HEK293 (cell line): ENCODE measurements around the gene UCHL1.

ENCODE experiments used
- IKZF3 ChIP-seq: fragments of 450-650 bp; IDR thresholded peaks from 2 replicates; pipeline ENCODE4 v1.5.0; 2018; ENCODE audit warnings: missing biosample characterization, mild to moderate bottlenecking, missing genetic modification characterization, moderate library complexity
- OVOL3 ChIP-seq: fragments of 450-650 bp; formaldehyde crosslinking; IDR thresholded peaks from 2 replicates; pipeline ENCODE4 v1.5.1; 2016; ENCODE audit warnings: missing biosample characterization, missing genetic modification characterization
- PRDM1 ChIP-seq: fragments of 450-650 bp; formaldehyde crosslinking; IDR thresholded peaks from 2 replicates; pipeline ENCODE4; 2016; ENCODE audit warnings: missing biosample characterization, missing genetic modification characterization
- PRDM4 ChIP-seq: fragments of 450-650 bp; formaldehyde crosslinking; IDR thresholded peaks from 2 replicates; pipeline ENCODE4 v1.5.1; 2017; ENCODE audit warnings: missing biosample characterization, missing genetic modification characterization
- RBAK ChIP-seq: fragments of 450-650 bp; formaldehyde crosslinking; IDR thresholded peaks from 2 replicates; pipeline ENCODE4 v1.5.1; 2016; ENCODE audit warnings: missing biosample characterization, missing genetic modification characterization
- REPIN1 ChIP-seq: fragments of 450-650 bp; formaldehyde crosslinking; IDR thresholded peaks from 2 replicates; pipeline ENCODE4 v1.5.1; 2017; ENCODE audit warnings: missing biosample characterization, missing genetic modification characterization, low read depth
- SALL2 ChIP-seq: fragments of 450-650 bp; formaldehyde crosslinking; IDR thresholded peaks from 2 replicates; pipeline ENCODE4 v1.5.0; 2017; ENCODE audit warnings: missing biosample characterization, mild to moderate bottlenecking, missing genetic modification characterization, borderline replicate concordance
- TRIM28 ChIP-seq: IDR thresholded peaks from 2 replicates; pipeline ENCODE4 v1.6.1; 2011; ENCODE audit warnings: low read length, control low read depth, borderline replicate concordance
- WT1 ChIP-seq: fragments of 450-650 bp; formaldehyde crosslinking; IDR thresholded peaks from 2 replicates; pipeline ENCODE4 v1.5.1; 2016; ENCODE audit warnings: missing biosample characterization, missing genetic modification characterization
- ZBTB17 ChIP-seq: fragments of 450-650 bp; formaldehyde crosslinking; IDR thresholded peaks from 2 replicates; pipeline ENCODE4 v1.5.1; 2016; ENCODE audit warnings: missing biosample characterization, missing genetic modification characterization
- ZFP3 ChIP-seq: fragments of 450-650 bp; formaldehyde crosslinking; IDR thresholded peaks from 2 replicates; pipeline ENCODE4 v1.5.1; 2016; ENCODE audit warnings: low read depth, missing biosample characterization, missing genetic modification characterization
- ZIC2 ChIP-seq: fragments of 450-650 bp; formaldehyde crosslinking; IDR thresholded peaks from 2 replicates; pipeline ENCODE4 v1.5.1; 2016; ENCODE audit warnings: missing biosample characterization, missing genetic modification characterization
- ZNF114 ChIP-seq: fragments of 450-650 bp; formaldehyde crosslinking; IDR thresholded peaks from 2 replicates; pipeline ENCODE4 v1.5.0; 2017; ENCODE audit warnings: missing biosample characterization, missing genetic modification characterization
- ZNF138 ChIP-seq: fragments of 450-650 bp; formaldehyde crosslinking; IDR thresholded peaks from 2 replicates; pipeline ENCODE4 v1.5.1; 2016; ENCODE audit warnings: missing biosample characterization, missing genetic modification characterization, borderline replicate concordance
- ZNF146 ChIP-seq: fragments of 450-650 bp; formaldehyde crosslinking; IDR thresholded peaks from 2 replicates; pipeline ENCODE4 v1.5.1; 2016; ENCODE audit warnings: missing biosample characterization, missing genetic modification characterization
- ZNF211 ChIP-seq: fragments of 450-650 bp; formaldehyde crosslinking; IDR thresholded peaks from 2 replicates; pipeline ENCODE4 v1.5.1; 2016; ENCODE audit warnings: low read depth, missing biosample characterization, missing genetic modification characterization
- ZNF221 ChIP-seq: fragments of 450-650 bp; formaldehyde crosslinking; IDR thresholded peaks from 2 replicates; pipeline ENCODE4 v1.5.1; 2017; ENCODE audit warnings: missing biosample characterization, missing genetic modification characterization, borderline replicate concordance
- ZNF23 ChIP-seq: fragments of 450-650 bp; formaldehyde crosslinking; IDR thresholded peaks from 2 replicates; pipeline ENCODE4 v1.5.1; 2016; ENCODE audit warnings: missing biosample characterization, missing genetic modification characterization, borderline replicate concordance
- ZNF311 ChIP-seq: fragments of 450-650 bp; formaldehyde crosslinking; IDR thresholded peaks from 2 replicates; pipeline ENCODE4 v1.5.1; 2017; ENCODE audit warnings: missing biosample characterization, missing genetic modification characterization, borderline replicate concordance
- ZNF391 ChIP-seq: fragments of 450-650 bp; formaldehyde crosslinking; IDR thresholded peaks from 2 replicates; pipeline ENCODE4 v1.5.1; 2016; ENCODE audit warnings: low read depth, missing biosample characterization, missing genetic modification characterization, borderline replicate concordance
- ZNF416 ChIP-seq: fragments of 450-650 bp; formaldehyde crosslinking; IDR thresholded peaks from 2 replicates; pipeline ENCODE4 v1.5.1; 2016; ENCODE audit warnings: missing biosample characterization, missing genetic modification characterization
- ZNF426 ChIP-seq: fragments of 450-650 bp; formaldehyde crosslinking; IDR thresholded peaks from 2 replicates; pipeline ENCODE4 v1.5.1; 2017; ENCODE audit warnings: missing biosample characterization, missing genetic modification characterization, mild to moderate bottlenecking, inconsistent platforms, moderate library complexity
- ZNF510 ChIP-seq: fragments of 450-650 bp; formaldehyde crosslinking; IDR thresholded peaks from 2 replicates; pipeline ENCODE4 v1.5.1; 2018; ENCODE audit warnings: mild to moderate bottlenecking, missing genetic modification characterization, missing biosample characterization; ENCODE audit not compliant: insufficient replicate concordance
- ZNF571 ChIP-seq: fragments of 450-650 bp; formaldehyde crosslinking; IDR thresholded peaks from 2 replicates; pipeline ENCODE4 v1.5.0; 2017; ENCODE audit warnings: missing biosample characterization, missing genetic modification characterization
- ZNF610 ChIP-seq: fragments of 450-650 bp; formaldehyde crosslinking; IDR thresholded peaks from 2 replicates; pipeline ENCODE4 v1.5.1; 2016; ENCODE audit warnings: missing biosample characterization, missing genetic modification characterization, borderline replicate concordance
- ZNF677 ChIP-seq: fragments of 450-650 bp; IDR thresholded peaks from 2 replicates; pipeline ENCODE4 v1.5.0; 2018; ENCODE audit warnings: missing biosample characterization, mild to moderate bottlenecking, missing genetic modification characterization, moderate library complexity
- ZNF776 ChIP-seq: fragments of 450-650 bp; formaldehyde crosslinking; IDR thresholded peaks from 2 replicates; pipeline ENCODE4 v1.5.0; 2017; ENCODE audit warnings: missing biosample characterization, missing genetic modification characterization, borderline replicate concordance
- ZNF791 ChIP-seq: fragments of 450-650 bp; formaldehyde crosslinking; IDR thresholded peaks from 2 replicates; pipeline ENCODE4 v1.5.1; 2016; ENCODE audit warnings: missing biosample characterization, missing genetic modification characterization
- ZNF837 ChIP-seq: fragments of 450-650 bp; formaldehyde crosslinking; IDR thresholded peaks from 2 replicates; pipeline ENCODE4 v1.5.1; 2016; ENCODE audit warnings: missing biosample characterization, missing genetic modification characterization
- TF ChIP-seq, protein P1 (sequence below): fragments of 450-650 bp; formaldehyde crosslinking; IDR thresholded peaks from 2 replicates; pipeline ENCODE4 v1.5.1; 2016; ENCODE audit warnings: missing biosample characterization, missing genetic modification characterization
- TF ChIP-seq, protein P2 (sequence below): fragments of 450-650 bp; formaldehyde crosslinking; conservative IDR thresholded peaks from 2 replicates; pipeline ENCODE4 v1.5.1; 2016; ENCODE audit warnings: low read depth, missing biosample characterization, missing genetic modification characterization

The UCHL1 gene

DNA sequence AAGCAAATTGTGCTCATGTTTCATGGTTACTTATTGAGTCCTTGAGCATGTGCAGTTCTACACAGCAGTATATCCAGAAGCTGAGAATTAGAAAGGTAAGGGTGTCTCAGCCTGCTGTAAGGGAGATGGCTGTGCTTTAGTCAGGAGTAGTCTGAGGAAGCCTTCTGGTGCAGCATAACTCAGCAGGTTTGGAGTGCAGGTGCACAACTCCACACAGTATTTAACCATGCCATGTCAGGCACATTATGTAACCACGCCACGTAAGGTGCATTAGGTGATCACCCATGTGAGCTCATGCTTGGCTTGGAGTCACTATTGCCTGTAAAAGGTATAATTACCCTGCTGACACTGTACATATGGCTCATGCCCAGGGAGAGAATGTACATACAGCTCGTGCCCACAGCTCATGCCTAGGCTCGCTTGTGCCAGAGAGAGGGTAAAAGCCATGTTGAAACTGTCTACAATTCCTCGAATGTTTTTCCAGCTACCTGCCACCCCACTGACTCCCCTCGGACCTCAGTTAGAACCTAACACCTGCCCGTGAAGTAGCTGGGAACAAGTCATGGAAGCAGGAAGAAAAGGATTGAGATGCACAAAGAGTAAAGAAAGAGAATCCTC is 37.8 kb downstream of the UCHL1 start (continued):
- no peak for TF ChIP-seq PRDM4 (tag by site-specific recombination)
- TF ChIP-seq ZNF677 (tag by site-specific recombination) = peak; percentile 41; the same call in 1 of the 2 replicates
- no peak for TF ChIP-seq REPIN1 (tag by site-specific recombination)
- TF ChIP-seq ZNF510 (tag by site-specific recombination) = no peak
- no peak for TF ChIP-seq IKZF3 (tag by site-specific recombination)
- TF ChIP-seq ZNF138 = no peak
- no peak for TF ChIP-seq ZNF391 (tag by site-specific recombination)
- TF ChIP-seq ZNF311 (tag by site-specific recombination) = 0 out of 2 replicates have a peak, but pooled peaks have one; percentile 55
- no peak for TF ChIP-seq ZNF791 (tag by site-specific recombination)
- TF ChIP-seq ZNF426 = no peak
- no peak for TF ChIP-seq OVOL3 (tag by site-specific recombination)
- no peak for TF ChIP-seq ZIC2 (tag by site-specific recombination)
- TF ChIP-seq SALL2 (tag by site-specific recombination) = no peak
- TF ChIP-seq ZNF23 (tag by site-specific recombination) = no peak
- peak; percentile 100 for TF ChIP-seq TRIM28
- no peak for TF ChIP-seq ZBTB17 (tag by site-specific recombination)
- TF ChIP-seq, protein P1, sequence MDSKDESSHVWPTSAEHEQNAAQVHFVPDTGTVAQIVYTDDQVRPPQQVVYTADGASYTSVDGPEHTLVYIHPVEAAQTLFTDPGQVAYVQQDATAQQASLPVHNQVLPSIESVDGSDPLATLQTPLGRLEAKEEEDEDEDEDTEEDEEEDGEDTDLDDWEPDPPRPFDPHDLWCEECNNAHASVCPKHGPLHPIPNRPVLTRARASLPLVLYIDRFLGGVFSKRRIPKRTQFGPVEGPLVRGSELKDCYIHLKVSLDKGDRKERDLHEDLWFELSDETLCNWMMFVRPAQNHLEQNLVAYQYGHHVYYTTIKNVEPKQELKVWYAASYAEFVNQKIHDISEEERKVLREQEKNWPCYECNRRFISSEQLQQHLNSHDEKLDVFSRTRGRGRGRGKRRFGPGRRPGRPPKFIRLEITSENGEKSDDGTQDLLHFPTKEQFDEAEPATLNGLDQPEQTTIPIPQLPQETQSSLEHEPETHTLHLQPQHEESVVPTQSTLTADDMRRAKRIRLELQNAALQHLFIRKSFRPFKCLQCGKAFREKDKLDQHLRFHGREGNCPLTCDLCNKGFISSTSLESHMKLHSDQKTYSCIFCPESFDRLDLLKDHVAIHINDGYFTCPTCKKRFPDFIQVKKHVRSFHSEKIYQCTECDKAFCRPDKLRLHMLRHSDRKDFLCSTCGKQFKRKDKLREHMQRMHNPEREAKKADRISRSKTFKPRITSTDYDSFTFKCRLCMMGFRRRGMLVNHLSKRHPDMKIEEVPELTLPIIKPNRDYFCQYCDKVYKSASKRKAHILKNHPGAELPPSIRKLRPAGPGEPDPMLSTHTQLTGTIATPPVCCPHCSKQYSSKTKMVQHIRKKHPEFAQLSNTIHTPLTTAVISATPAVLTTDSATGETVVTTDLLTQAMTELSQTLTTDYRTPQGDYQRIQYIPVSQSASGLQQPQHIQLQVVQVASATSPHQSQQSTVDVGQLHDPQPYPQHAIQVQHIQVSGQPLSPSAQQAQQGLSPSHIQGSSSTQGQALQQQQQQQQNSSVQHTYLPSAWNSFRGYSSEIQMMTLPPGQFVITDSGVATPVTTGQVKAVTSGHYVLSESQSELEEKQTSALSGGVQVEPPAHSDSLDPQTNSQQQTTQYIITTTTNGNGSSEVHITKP = no peak
- no peak for TF ChIP-seq ZNF146
- no peak for TF ChIP-seq ZNF837 (tag by site-specific recombination)
- no peak for TF ChIP-seq ZNF221 (tag by site-specific recombination)
- TF ChIP-seq ZFP3 (tag by site-specific recombination) = no peak
- TF ChIP-seq WT1 (tag by site-specific recombination) = no peak
- peak; percentile 85 for TF ChIP-seq ZNF610 (tag by site-specific recombination)
- no peak for TF ChIP-seq ZNF776 (tag by site-specific recombination)
- TF ChIP-seq ZNF416 (tag by site-specific recombination) = no peak
- 0 out of 2 replicates have a peak, but pooled peaks have one; percentile 62 for TF ChIP-seq RBAK (tag by site-specific recombination)
- TF ChIP-seq ZNF211 (tag by site-specific recombination) = no peak
- TF ChIP-seq PRDM1 (tag by site-specific recombination) = no peak
- TF ChIP-seq ZNF571 (tag by site-specific recombination) = no peak
- TF ChIP-seq, protein P2, sequence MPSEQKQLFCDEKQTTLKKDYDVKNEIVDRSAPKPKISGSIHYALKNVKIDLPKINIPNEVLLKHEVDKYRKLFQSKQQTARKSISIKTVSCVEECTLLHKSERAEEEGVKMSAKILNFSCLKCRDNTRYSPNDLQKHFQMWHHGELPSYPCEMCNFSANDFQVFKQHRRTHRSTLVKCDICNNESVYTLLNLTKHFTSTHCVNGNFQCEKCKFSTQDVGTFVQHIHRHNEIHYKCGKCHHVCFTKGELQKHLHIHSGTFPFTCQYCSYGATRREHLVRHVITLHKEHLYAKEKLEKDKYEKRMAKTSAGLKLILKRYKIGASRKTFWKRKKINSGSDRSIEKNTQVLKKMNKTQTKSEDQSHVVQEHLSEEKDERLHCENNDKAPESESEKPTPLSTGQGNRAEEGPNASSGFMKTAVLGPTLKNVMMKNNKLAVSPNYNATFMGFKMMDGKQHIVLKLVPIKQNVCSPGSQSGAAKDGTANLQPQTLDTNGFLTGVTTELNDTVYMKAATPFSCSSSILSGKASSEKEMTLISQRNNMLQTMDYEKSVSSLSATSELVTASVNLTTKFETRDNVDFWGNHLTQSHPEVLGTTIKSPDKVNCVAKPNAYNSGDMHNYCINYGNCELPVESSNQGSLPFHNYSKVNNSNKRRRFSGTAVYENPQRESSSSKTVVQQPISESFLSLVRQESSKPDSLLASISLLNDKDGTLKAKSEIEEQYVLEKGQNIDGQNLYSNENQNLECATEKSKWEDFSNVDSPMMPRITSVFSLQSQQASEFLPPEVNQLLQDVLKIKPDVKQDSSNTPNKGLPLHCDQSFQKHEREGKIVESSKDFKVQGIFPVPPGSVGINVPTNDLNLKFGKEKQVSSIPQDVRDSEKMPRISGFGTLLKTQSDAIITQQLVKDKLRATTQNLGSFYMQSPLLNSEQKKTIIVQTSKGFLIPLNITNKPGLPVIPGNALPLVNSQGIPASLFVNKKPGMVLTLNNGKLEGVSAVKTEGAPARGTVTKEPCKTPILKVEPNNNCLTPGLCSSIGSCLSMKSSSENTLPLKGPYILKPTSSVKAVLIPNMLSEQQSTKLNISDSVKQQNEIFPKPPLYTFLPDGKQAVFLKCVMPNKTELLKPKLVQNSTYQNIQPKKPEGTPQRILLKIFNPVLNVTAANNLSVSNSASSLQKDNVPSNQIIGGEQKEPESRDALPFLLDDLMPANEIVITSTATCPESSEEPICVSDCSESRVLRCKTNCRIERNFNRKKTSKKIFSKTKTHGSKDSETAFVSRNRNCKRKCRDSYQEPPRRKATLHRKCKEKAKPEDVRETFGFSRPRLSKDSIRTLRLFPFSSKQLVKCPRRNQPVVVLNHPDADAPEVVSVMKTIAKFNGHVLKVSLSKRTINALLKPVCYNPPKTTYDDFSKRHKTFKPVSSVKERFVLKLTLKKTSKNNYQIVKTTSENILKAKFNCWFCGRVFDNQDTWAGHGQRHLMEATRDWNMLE (tag by site-specific recombination) = no peak
- no peak for TF ChIP-seq ZNF114 (tag by site-specific recombination)
